ENCODE data around the gene CYP4F3.

Gene CYP4F3

DNA sequence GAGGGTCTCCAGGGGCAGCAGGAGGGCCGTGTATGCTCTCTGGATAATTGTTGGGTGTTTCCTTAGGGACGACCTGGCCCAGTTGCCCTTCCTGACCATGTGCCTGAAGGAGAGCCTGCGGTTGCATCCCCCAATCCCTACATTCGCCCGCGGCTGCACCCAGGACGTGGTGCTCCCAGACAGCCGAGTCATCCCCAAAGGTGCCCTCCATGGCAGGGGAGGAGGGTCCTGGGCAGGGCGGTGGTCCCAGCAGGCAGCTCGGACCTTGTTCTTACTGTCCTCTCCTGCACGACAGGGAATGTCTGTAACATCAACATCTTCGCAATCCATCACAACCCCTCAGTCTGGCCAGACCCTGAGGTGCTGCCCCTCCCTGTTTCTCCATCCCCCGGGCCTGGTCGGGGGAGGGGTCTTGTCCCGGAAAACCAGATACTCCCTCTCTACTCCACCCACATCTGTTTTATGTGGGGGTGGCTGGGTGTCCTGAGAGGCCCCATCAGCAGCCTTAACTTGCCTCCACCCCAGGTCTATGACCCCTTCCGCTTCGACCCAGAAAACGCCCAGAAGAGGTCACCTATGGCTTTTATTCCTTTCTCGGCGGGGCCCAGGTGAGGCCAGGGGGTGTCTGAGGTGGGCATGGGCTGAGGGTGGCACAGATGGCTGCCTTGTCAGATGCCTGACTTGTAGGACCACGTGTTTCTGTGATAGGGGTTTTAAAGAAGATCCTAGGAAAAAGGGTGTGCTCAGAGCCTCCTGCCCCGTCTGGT, 12.3 kb upstream of the CYP4F3 start:
- Histone ChIP-seq H3K9me3 (ENCODE audit: low read length) (no peaks in the 10 kb centered on the region), H3K9ac (ENCODE audit: low read length) (no peak overlapping the region), H3K4me2 (ENCODE audit: low read length) (no peak overlapping the region)

DNA sequence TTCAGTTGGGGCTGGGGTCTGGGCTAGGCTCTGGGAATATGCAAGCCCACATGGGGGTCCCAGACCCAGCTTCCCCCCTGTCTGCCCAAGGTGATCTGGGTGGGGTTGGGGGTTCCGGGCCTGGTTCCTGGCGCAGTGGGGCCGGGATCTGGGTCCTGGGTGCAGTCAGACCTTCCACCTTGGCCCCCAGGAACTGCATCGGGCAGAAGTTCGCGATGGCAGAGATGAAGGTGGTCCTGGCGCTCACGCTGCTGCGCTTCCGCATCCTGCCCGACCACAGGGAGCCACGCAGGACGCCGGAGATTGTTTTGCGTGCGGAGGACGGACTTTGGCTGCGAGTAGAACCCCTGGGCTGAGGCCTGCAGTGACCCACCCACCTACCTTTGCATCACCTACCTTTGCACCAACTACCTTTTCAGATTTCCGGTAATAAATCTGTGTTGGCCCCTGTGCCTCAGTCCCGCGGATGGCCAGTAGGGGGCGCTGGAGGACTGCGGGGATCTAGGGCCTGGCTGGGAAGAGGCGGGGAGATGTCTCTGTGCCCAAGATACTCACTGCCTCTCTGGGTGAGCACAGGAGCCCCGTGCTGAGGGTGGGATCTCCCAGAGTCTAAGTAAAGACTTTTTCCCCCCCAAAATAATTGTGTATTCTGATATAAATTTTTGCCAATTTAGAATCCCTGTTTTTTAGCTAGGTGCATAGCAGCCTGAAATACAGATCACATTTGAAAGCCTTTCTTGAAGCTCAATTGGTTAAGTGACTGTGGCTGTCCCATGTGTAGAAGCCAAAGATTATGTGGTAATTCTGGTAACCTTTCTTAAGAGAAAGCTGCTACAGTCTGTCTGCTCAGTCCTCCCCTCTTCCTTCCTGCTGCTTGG, 11.5 kb upstream of the CYP4F3 start:
- Histone ChIP-seq H3K36me3 (ENCODE audit: insufficient read depth, low read length) (no peaks in the 10 kb centered on the region), H4K20me1 (ENCODE audit: insufficient read depth, low read length) (no peaks in the 10 kb centered on the region), H3K4me2 (ENCODE audit: low read length) (no peak overlapping the region), H3K9me2 (ENCODE audit: low read depth, low read length) (no peaks in the 10 kb centered on the region), H3K27me3 (ENCODE audit: insufficient read depth, low read length) (no peaks in the 10 kb centered on the region), H3K4me3 (ENCODE audit: low read depth, low read length, poor library complexity, severe bottlenecking) (no peak overlapping the region), H3K79me2 (ENCODE audit: insufficient read depth, low read length) (no peaks in the 10 kb centered on the region), H3F3A (ENCODE audit: insufficient read depth, low read length) (no peaks in the 10 kb centered on the region), H3K9ac (ENCODE audit: low read length) (no peak overlapping the region), H3K4me1 (ENCODE audit: insufficient read depth, low read length, severe bottlenecking) (no peaks in the 10 kb centered on the region), H3K27ac (ENCODE audit: low read depth, low read length, poor library complexity, severe bottlenecking) (no peak overlapping the region), H2AFZ (ENCODE audit: low read length) (no peak overlapping the region), H3K9me3 (ENCODE audit: low read length) (no peaks in the 10 kb centered on the region)
- TF ChIP-seq EZH2 (IDR thresholded peaks at IDR 0.05; ENCODE audit: borderline replicate concordance, low read length) = no peak
- TF ChIP-seq, protein P1, sequence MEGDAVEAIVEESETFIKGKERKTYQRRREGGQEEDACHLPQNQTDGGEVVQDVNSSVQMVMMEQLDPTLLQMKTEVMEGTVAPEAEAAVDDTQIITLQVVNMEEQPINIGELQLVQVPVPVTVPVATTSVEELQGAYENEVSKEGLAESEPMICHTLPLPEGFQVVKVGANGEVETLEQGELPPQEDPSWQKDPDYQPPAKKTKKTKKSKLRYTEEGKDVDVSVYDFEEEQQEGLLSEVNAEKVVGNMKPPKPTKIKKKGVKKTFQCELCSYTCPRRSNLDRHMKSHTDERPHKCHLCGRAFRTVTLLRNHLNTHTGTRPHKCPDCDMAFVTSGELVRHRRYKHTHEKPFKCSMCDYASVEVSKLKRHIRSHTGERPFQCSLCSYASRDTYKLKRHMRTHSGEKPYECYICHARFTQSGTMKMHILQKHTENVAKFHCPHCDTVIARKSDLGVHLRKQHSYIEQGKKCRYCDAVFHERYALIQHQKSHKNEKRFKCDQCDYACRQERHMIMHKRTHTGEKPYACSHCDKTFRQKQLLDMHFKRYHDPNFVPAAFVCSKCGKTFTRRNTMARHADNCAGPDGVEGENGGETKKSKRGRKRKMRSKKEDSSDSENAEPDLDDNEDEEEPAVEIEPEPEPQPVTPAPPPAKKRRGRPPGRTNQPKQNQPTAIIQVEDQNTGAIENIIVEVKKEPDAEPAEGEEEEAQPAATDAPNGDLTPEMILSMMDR (IDR thresholded peaks at IDR 0.05; ENCODE audit: low read length) = peak; percentile 95

More for the DNA sequence above, 12.3 kb upstream of the CYP4F3 start:
- Histone ChIP-seq H4K20me1 (ENCODE audit: insufficient read depth, low read length) (no peaks in the 10 kb centered on the region), H3K27ac (ENCODE audit: low read depth, low read length, poor library complexity, severe bottlenecking) (no peak overlapping the region), H2AFZ (ENCODE audit: low read length) (no peak overlapping the region), H3K27me3 (ENCODE audit: insufficient read depth, low read length) (no peaks in the 10 kb centered on the region), H3F3A (ENCODE audit: insufficient read depth, low read length) (no peaks in the 10 kb centered on the region), H3K36me3 (ENCODE audit: insufficient read depth, low read length) (no peaks in the 10 kb centered on the region), H3K79me2 (ENCODE audit: insufficient read depth, low read length) (no peaks in the 10 kb centered on the region), H3K4me3 (ENCODE audit: low read depth, low read length, poor library complexity, severe bottlenecking) (no peak overlapping the region), H3K9me2 (ENCODE audit: low read depth, low read length) (no peaks in the 10 kb centered on the region), H3K4me1 (ENCODE audit: insufficient read depth, low read length, severe bottlenecking) (no peaks in the 10 kb centered on the region)
- TF ChIP-seq EZH2 (IDR thresholded peaks at IDR 0.05; ENCODE audit: borderline replicate concordance, low read length) = no peak
- TF ChIP-seq, protein P1 (IDR thresholded peaks at IDR 0.05; ENCODE audit: low read length) = no peak

DNA sequence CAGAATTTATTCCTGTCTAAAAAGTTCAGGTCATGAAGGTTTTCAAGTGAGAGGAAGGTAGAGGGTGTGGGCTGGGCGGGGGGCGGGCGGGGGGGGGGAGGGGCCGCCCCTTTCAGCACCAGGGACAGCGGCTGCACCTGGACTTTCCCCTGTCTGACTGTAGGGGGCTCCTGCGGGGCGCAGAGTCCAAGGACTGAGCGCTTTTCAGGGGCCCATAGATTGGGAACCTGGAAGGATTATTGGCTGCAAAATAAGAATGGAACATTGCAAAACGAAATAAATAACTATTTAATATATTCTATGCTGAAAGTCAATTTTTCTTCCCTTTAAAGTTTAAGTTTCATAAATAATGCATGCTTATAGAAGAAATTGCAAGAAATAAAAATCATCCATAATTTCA, 8.9 kb upstream of the CYP4F3 start:
- Histone ChIP-seq H3K4me3 (ENCODE audit: low read depth, low read length, poor library complexity, severe bottlenecking) (no peak overlapping the region), H3K79me2 (ENCODE audit: insufficient read depth, low read length) (no peaks in the 10 kb centered on the region), H2AFZ (ENCODE audit: low read length) (no peak overlapping the region), H3K4me1 (ENCODE audit: insufficient read depth, low read length, severe bottlenecking) (no peaks in the 10 kb centered on the region), H3K27ac (ENCODE audit: low read depth, low read length, poor library complexity, severe bottlenecking) (no peak overlapping the region), H3K27me3 (ENCODE audit: insufficient read depth, low read length) (no peaks in the 10 kb centered on the region), H3K9ac (ENCODE audit: low read length) (no peak overlapping the region), H3K36me3 (ENCODE audit: insufficient read depth, low read length) (no peaks in the 10 kb centered on the region), H3K4me2 (ENCODE audit: low read length) (no peak overlapping the region), H3K9me3 (ENCODE audit: low read length) (no peaks in the 10 kb centered on the region), H3K9me2 (ENCODE audit: low read depth, low read length) (no peaks in the 10 kb centered on the region), H4K20me1 (ENCODE audit: insufficient read depth, low read length) (no peaks in the 10 kb centered on the region), H3F3A (ENCODE audit: insufficient read depth, low read length) (no peaks in the 10 kb centered on the region)
- no peak for TF ChIP-seq EZH2 (IDR thresholded peaks at IDR 0.05; ENCODE audit: borderline replicate concordance, low read length)
- TF ChIP-seq, protein P1 (IDR thresholded peaks at IDR 0.05; ENCODE audit: low read length) = peak; percentile 36
